Naive thymus-derived CD4-positive, alpha-beta T cell (primary cell): ENCODE results near the gene TRUB2. TPM values are rescaled to one million over a fixed set of nuclear protein-coding genes. Genes with fewer than 3 reads are reported as not detected.
"Not testable (repeated sequence)": the region's sequence is repeated elsewhere in the genome, so short reads cannot be mapped to it uniquely, and the experiment has no call there.

ENCODE experiments used
- ATAC-seq: fragments of 150-1000 bp; cut with Tn5 transposase; 2 replicates; pipeline ENCODE4 v1.10.0; 2021; ENCODE audit warnings: mild to moderate bottlenecking, moderate library complexity
- CTCF ChIA-PET: fragments of 350-600 bp; sonication (Branson Sonifier 250); formaldehyde crosslinking; loops from one replicate; lab custom pipeline; 2021; ENCODE audit warnings: antibody characterized with exemption; lab: Charles Lee
- POLR2A ChIA-PET: fragments of 350-600 bp; sonication (Branson Sonifier 250); formaldehyde crosslinking; loops from one replicate; lab custom pipeline; 2021; ENCODE audit warnings: antibody characterized with exemption, inconsistent platforms; lab: Charles Lee
- DNase-seq, 9 donors: peaks; one replicate each; pipeline versions ENCODE4 v3.0.0 to v3.0.0-alpha.2; 2020 to 2022; ENCODE audit warnings: mixed read lengths in 1 of 9
- H3K27ac ChIP-seq: one replicate; pipeline ENCODE4 v1.7.0; 2013; ENCODE audit warnings: mild to moderate bottlenecking, low read depth, low read length, moderate library complexity
- H3K27me3 ChIP-seq, 2 donors: one replicate each; pipeline ENCODE4 v1.7.0; 2013; ENCODE audit warnings: low read length in 2 of 2, mild to moderate bottlenecking in 2 of 2, moderate library complexity in 2 of 2; ENCODE audit not compliant: control insufficient read depth in 2 of 2, insufficient read depth in 2 of 2
- H3K36me3 ChIP-seq, 3 experiments: 1 replicate in 2 of 3; 2 replicates in 1 of 3; pipeline ENCODE4 v1.7.0; 2013; ENCODE audit warnings: low read length in 3 of 3, mild to moderate bottlenecking in 3 of 3, moderate library complexity in 1 of 3; ENCODE audit not compliant: insufficient read depth in 3 of 3, control insufficient read depth in 2 of 3
- H3K4me1 ChIP-seq, 2 donors: one replicate each; pipeline ENCODE4 v1.7.0; 2013; ENCODE audit warnings: low read length in 2 of 2, mild to moderate bottlenecking in 2 of 2, moderate library complexity in 1 of 2; ENCODE audit not compliant: control insufficient read depth in 2 of 2, insufficient read depth in 2 of 2
- H3K4me3 ChIP-seq: 2 replicates; pipeline ENCODE4 v1.7.0; 2013; ENCODE audit warnings: mild to moderate bottlenecking, low read length
- H3K9me3 ChIP-seq, 3 experiments: 1 replicate in 2 of 3; 2 replicates in 1 of 3; pipeline ENCODE4 v1.7.0; 2013; ENCODE audit warnings: low read length in 3 of 3; ENCODE audit not compliant: control insufficient read depth in 2 of 3
- H3K27ac Mint-ChIP-seq, 9 donors: one replicate each; pipeline ENCODE4 v1.8.0; 2020 to 2022; ENCODE audit warnings: mixed read lengths in 9 of 9, mild to moderate bottlenecking in 8 of 9, moderate library complexity in 5 of 9, inconsistent platforms in 2 of 9
- H3K27me3 Mint-ChIP-seq, 5 donors: one replicate each; pipeline ENCODE4 v1.8.0; 2021 to 2022; ENCODE audit warnings: mixed read lengths in 5 of 5, mild to moderate bottlenecking in 1 of 5
- H3K36me3 Mint-ChIP-seq, 5 donors: one replicate each; pipeline ENCODE4 v1.8.0; 2020 to 2022; ENCODE audit warnings: mixed read lengths in 5 of 5, mild to moderate bottlenecking in 3 of 5, inconsistent platforms in 1 of 5
- H3K4me1 Mint-ChIP-seq, 7 donors: one replicate each; pipeline ENCODE4 v1.8.0; 2020 to 2022; ENCODE audit warnings: mixed read lengths in 7 of 7, mild to moderate bottlenecking in 3 of 7, inconsistent platforms in 1 of 7
- H3K4me3 Mint-ChIP-seq, 10 donors: one replicate each; pipeline ENCODE4 v1.8.0; 2020 to 2022; ENCODE audit warnings: mild to moderate bottlenecking in 10 of 10, mixed read lengths in 10 of 10, moderate library complexity in 6 of 10, inconsistent platforms in 2 of 10
- H3K9me3 Mint-ChIP-seq, 11 donors: one replicate each; pipeline ENCODE4 v1.8.0; 2020 to 2022; ENCODE audit warnings: mixed read lengths in 11 of 11, mild to moderate bottlenecking in 4 of 11, inconsistent platforms in 1 of 11, moderate library complexity in 1 of 11
- intact Hi-C, 2 donors: fragments of 100-400 bp; cut with micrococcal nuclease; formaldehyde crosslinking; loops; one replicate each; pipeline ENCODE4 v1.15.1; 2023
- polyA plus RNA-seq, 2 donors: library from polyadenylated mRNA; unstranded; fragments of 300-500 nt; fragmentation: Illumina TruSeq; gene quantifications; one replicate each; pipeline ENCODE4 v1.2.3, GENCODE V29; 2021
- total RNA-seq, 6 experiments: library from RNA in 5 of 6; stranded (reverse) in 5 of 6; gene quantifications; 1 replicate in 5 of 6; 2 replicates in 1 of 6; pipeline ENCODE4 v1.2.3 and lab custom pipeline; 2021 to 2026

TRUB2 gene
- total and polyA plus RNA-seq, 7 experiments from 2014 or later = 11.5 to 27.2 (median 21.6) TPM

DNA sequence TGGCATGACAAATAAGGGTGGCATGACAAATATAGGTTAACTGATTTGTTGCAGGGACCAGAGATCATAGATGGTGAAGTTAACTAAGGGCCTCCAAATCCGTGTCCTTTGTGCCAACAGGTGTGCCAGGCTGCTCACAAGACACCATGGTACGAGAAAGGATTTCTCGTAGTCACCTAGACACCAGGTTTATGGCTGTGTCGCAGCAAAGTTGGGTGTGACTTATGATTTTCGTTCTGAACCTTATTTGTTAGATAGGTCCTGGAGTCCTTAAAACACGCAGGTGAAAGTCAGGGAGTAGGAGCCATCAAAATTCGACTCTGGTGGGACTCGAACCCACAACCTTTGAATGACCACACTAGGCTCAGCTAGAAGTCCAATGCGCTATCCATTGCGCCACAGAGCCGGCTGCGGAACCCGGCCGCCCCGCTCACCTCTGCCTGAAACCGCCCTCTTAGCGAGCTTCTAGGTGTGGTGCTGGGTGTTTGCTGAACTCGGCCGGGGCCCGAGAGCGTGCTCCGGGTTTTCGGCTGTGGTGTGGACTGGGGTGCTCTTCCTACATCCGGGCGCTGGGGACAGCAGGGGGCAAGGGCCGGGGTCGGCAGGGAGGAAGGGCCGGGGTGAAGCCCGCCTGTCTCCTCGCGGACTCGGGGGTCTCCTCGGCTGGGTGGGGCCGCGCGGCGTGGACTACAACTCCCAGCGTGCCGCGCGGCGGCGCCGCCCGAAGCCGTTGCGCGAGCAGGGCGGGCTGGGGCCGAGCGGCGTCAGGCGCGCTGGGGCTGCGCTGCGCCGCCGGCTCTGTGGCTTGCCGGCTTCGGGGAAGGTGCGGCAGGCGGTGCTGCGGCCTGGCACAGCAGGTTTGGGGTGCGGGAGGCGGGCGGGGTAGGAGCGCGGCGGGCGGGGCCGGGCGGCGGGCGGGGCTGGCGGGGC lies 17.8 kb upstream of the TRUB2 start, which contains the start of gene SLC27A4:
Gene SLC27A4, plus strand, starts transcription at position 767 of the 930 bp plus-strand sequence. CDS start 2,606 bp downstream, outside the sequence.
- CTCF ChIA-PET = interaction anchor here (0.6 kb wide), 1 partner anchor 802 kb away, joined by 3 read pairs; no protein-coding TSS in a partner anchor
- H3K27me3 Mint-ChIP-seq = no peaks in the 10 kb centered on the region
- peak; percentile 75 to 86 (median 82) for DNase-seq

DNA sequence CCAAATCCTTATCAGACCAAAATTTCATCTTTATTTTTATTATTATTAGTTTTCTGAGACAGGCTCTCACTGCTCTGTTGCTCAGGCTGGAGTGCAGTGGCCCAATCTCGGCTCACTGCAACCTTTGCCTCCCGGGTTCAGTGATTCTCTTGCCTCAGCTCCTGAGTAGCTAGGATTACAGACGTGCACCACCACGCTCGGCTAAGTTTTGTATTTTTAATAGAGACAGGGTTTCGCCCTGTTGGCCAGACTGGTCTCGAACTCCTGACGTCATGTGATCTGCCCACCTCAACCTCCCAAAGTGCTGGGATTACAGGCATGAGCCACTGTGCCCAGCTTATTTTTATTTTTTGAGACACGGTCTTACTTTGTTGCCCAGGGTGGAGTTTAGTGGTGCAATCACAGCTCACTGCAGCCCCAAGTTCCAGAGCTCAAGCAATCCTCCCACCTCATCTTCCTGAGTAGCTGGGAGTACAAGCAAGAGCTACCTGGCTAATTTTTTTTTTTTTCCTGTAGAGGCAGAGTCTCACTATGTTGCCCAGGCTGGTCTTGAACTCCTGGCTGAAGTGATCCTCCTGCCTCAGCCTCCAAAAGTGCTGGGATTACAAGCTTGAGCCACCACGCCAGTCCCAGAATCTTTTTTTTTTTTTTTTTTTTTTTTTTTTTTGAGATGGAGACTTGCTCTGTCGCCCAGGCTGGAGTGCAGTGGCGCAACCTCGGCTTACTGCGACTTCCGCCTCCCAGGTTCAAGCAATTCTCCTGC lies 16.8 kb upstream of the TRUB2 start:
- H3K27me3 ChIP-seq, H3K36me3 Mint-ChIP-seq, H3K4me3 ChIP-seq, H3K9me3 Mint-ChIP-seq, H3K9me3 ChIP-seq, H3K27me3 Mint-ChIP-seq, DNase-seq, ATAC-seq, intact Hi-C loops, H3K27ac ChIP-seq: not testable (repeated sequence)
- POLR2A ChIA-PET = interaction anchor here (0.7 to 1.7 kb wide), 2 partner anchors 44 to 810 kb away, joined by 3 to 4 read pairs; no protein-coding TSS in a partner anchor
- Histone ChIP-seq H3K36me3 (peaks cover 0 to 13% (median 0%) of the 10 kb centered on the region in 3 experiments), H3K4me1 (peaks cover 4 to 12% of the 10 kb centered on the region in 2 donors)
- peaks cover 6 to 11% (median 9%) of the 10 kb centered on the region in 7 donors for H3K4me1 Mint-ChIP-seq
- CTCF ChIA-PET = interaction anchor here (0.6 kb wide), 1 partner anchor 16 kb away, joined by 3 read pairs; no protein-coding TSS in a partner anchor
- H3K27ac Mint-ChIP-seq = peak overlapping the region in 2 of 9 donors; percentile 25 to 93
- peak overlapping the region in 8 of 10 donors; percentile 73 to 96 (median 87) for H3K4me3 Mint-ChIP-seq

More for the DNA sequence above, 17.8 kb upstream of the TRUB2 start, which contains the start of gene SLC27A4:
- H3K4me3 Mint-ChIP-seq = peak within 1 kb of the TSS; percentile 87 to 98 (median 95)
- no peaks in the 10 kb centered on the region for H3K9me3 ChIP-seq
- peaks cover 6 to 11% (median 9%) of the 10 kb centered on the region in 7 donors for H3K4me1 Mint-ChIP-seq
- POLR2A ChIA-PET = interaction anchor here (0.6 to 1.7 kb wide), 4 partner anchors 15 to 64 kb away, joined by 3 to 4 read pairs (median 3); partner anchors contain the start of genes GOLGA2 and SWI5
- H3K36me3 Mint-ChIP-seq = peaks cover 0 to 8% (median 0%) of the 10 kb centered on the region in 5 donors
- no peaks in the 10 kb centered on the region for H3K9me3 Mint-ChIP-seq
- peak within 1 kb of the TSS; percentile 69 for H3K27ac ChIP-seq
- ATAC-seq = peak; percentile 96
- H3K4me3 ChIP-seq = peak within 1 kb of the TSS; percentile 66
- peak within 1 kb of the TSS; percentile 70 to 93 (median 90) for H3K27ac Mint-ChIP-seq
- H3K36me3 ChIP-seq = peaks cover 0 to 23% (median 0%) of the 10 kb centered on the region in 3 experiments
- peaks cover 4 to 12% of the 10 kb centered on the region in 2 donors for H3K4me1 ChIP-seq
- no peaks in the 10 kb centered on the region for H3K27me3 ChIP-seq
- intact Hi-C loops = loop anchor here (1.0 to 5.0 kb wide), 10 partner anchors 18 to 542 kb away; partner anchors contain the start of genes URM1 (in 2 of the 2), BBLN (in 1 of the 2), COQ4 (in 1 of the 2) and DNM1 (in 1 of the 2)

DNA sequence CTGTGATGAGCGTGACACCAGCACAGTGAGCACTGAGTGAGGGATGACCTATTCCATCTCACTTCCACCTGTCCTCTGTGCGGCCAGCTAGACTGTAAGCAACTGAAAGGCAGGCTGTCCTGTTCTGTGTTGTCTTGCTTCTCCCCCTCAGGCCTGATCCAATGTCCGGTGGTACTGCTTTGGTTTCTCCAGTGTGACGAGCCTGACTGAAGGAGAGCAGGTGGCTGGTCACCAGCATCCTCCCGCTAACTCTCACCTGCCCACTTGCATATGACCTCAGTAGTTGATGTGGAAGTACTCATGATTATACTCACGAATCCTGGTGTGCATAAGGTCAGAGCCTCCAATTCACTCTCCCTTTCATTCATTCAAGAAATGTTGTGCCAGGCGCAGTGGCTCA lies 15.7 kb upstream of the TRUB2 start:
- ATAC-seq = no peak
- POLR2A ChIA-PET = no interaction called here
- CTCF ChIA-PET = no interaction called here
- no peak overlapping the region for H3K4me3 ChIP-seq
- Mint-ChIP-seq H3K4me1 (peaks cover 6 to 11% (median 9%) of the 10 kb centered on the region in 7 donors), H3K27me3 (no peaks in the 10 kb centered on the region), H3K36me3 (no peaks in the 10 kb centered on the region), H3K27ac (peak overlapping the region in 1 of 9 donors; percentile 21), H3K4me3 (no peak overlapping the region), H3K9me3 (no peaks in the 10 kb centered on the region)
- H3K9me3 ChIP-seq = no peaks in the 10 kb centered on the region
- peaks cover 4 to 12% of the 10 kb centered on the region in 2 donors for H3K4me1 ChIP-seq
- no peaks in the 10 kb centered on the region for H3K27me3 ChIP-seq
- no peak overlapping the region for H3K27ac ChIP-seq
- DNase-seq = no peak
- intact Hi-C loops = no loop called here
- peaks cover 0 to 13% (median 0%) of the 10 kb centered on the region in 3 experiments for H3K36me3 ChIP-seq

DNA sequence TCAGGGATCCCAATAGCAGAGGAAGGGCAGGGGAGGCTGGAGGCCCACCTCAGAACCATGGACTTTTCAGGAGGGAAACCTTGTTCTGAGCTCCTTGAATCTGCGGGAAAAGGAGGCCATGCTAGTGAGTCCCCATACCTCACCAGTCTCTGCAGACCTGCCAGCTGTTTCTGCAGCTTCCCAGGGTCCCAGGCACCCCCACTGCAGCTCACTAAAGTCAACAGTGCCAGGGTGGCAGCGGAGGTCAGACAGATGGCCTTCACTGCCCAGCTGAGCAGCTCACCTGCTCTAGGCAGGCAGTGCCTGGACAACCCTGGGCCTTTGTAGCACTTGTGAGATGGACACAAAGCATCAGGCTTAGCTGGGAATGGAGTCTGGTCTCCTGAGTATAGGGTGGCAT lies 13.7 kb upstream of the TRUB2 start:
- Mint-ChIP-seq H3K9me3 (no peaks in the 10 kb centered on the region), H3K36me3 (no peaks in the 10 kb centered on the region), H3K27ac (no peak overlapping the region), H3K4me3 (no peak overlapping the region), H3K4me1 (peaks cover 0 to 6% (median 4%) of the 10 kb centered on the region in 7 donors), H3K27me3 (no peaks in the 10 kb centered on the region)
- Histone ChIP-seq H3K9me3 (no peaks in the 10 kb centered on the region), H3K4me3 (no peak overlapping the region), H3K4me1 (peaks cover 4 to 5% of the 10 kb centered on the region in 2 donors), H3K27ac (no peak overlapping the region), H3K27me3 (no peaks in the 10 kb centered on the region), H3K36me3 (peaks cover 0 to 18% (median 3%) of the 10 kb centered on the region in 3 experiments)
- DNase-seq (no peak), ATAC-seq (no peak)
- POLR2A ChIA-PET = interaction anchor here (0.7 to 1.1 kb wide), 2 partner anchors 8 to 14 kb away, joined by 3 to 4 read pairs; partner anchors contain the start of genes COQ4 and TRUB2
- CTCF ChIA-PET = interaction anchor here (0.6 kb wide), 1 partner anchor 11 kb away, joined by 3 read pairs; no protein-coding TSS in a partner anchor
- intact Hi-C loops = no loop called here

DNA sequence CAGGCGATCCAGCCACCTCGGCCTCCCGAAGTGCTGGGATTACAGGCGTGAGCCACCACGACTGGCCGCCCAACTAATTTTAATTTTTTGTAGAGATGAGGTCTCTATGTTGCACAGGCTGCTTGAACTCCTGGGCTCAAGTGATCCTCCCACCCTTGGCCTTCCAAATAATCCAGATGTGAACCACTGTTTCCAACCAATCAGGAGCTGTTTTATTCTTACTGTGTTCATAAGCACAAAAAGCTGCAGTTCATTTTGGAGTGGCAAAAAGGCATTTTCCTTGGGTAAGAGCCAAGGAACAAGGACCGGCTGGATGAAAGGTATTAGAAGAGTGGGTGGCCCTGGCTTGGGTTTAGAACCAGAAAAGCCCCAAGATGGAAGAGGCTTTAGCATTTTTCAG lies 12.9 kb upstream of the TRUB2 start:
- Histone ChIP-seq H3K36me3 (peaks cover 0 to 18% (median 3%) of the 10 kb centered on the region in 3 experiments), H3K4me1 (peaks cover 3 to 4% of the 10 kb centered on the region in 2 donors), H3K9me3 (no peaks in the 10 kb centered on the region), H3K27me3 (no peaks in the 10 kb centered on the region), H3K27ac (no peak overlapping the region), H3K4me3 (no peak overlapping the region)
- no peak for DNase-seq
- Mint-ChIP-seq H3K9me3 (no peaks in the 10 kb centered on the region), H3K27me3 (no peaks in the 10 kb centered on the region), H3K36me3 (no peaks in the 10 kb centered on the region), H3K4me1 (peaks cover 0 to 6% (median 4%) of the 10 kb centered on the region in 7 donors), H3K27ac (peak overlapping the region in 1 of 9 donors; percentile 32), H3K4me3 (no peak overlapping the region)
- POLR2A ChIA-PET = no interaction called here
- ATAC-seq = no peak
- intact Hi-C loops = no loop called here
- CTCF ChIA-PET = interaction anchor here (0.7 kb wide), 1 partner anchor 14 kb away, joined by 3 read pairs; no protein-coding TSS in a partner anchor

DNA sequence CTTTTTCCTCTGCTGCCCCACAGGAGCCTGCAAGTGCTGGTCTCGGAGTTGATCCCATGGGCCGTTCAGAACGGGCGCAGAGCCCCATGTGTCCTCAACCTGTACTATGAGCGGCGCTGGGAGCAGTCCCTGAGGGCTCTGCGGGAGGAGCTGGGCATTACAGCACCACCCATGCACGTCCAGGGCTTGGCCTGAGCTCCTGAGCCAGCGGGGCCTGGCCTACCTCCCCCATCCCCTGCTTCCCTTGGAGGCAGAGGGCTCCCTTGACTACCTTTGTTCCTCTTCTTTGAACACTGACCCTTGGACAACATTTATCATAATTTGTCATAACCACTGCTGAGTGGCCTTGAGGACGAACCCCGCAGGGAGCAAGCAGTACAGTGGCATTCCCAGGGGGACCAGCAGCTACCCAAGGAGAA lies 11.2 kb upstream of the TRUB2 start:
- ChIA-PET CTCF (no interaction called here), POLR2A (no interaction called here)
- no peak overlapping the region for H3K27ac ChIP-seq
- Mint-ChIP-seq H3K36me3 (no peaks in the 10 kb centered on the region), H3K4me3 (no peak overlapping the region), H3K4me1 (peaks cover 0 to 2% (median 0%) of the 10 kb centered on the region in 7 donors), H3K9me3 (no peaks in the 10 kb centered on the region), H3K27ac (no peak overlapping the region), H3K27me3 (no peaks in the 10 kb centered on the region)
- H3K4me1 ChIP-seq = no peaks in the 10 kb centered on the region
- peaks cover 0 to 24% (median 3%) of the 10 kb centered on the region in 3 experiments for H3K36me3 ChIP-seq
- no peak for ATAC-seq
- no peak overlapping the region for H3K4me3 ChIP-seq
- H3K9me3 ChIP-seq = no peaks in the 10 kb centered on the region
- no peaks in the 10 kb centered on the region for H3K27me3 ChIP-seq
- DNase-seq = no peak
- intact Hi-C loops = no loop called here
